ENCODE results near the gene RAN. TPM values are rescaled to one million over a fixed set of nuclear protein-coding genes. Genes with fewer than 3 reads are reported as not detected.

The RAN gene
- total RNA-seq, 1 experiment from 2014 or later = 1,467 TPM

DNA sequence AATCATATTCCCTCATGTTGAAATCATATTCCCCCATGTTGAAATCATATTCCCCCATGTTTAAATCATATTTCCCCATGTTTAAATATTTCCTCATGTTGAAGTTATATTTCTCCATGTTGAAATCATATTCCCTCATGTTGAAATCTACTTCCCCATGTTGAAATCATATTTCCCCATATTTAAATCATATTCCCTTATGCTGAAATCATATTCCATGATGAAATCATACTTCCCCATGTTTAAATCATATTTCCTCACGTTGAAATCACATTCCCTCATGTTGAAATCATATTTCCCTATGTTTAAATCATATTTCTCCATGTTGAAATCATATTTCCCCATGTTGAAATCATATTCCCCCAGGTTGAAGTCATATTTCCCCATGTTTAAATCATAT lies 47.2 kb downstream of the RAN start:
- BruUV-seq (replicated peaks) = no TSS peak
- ChIA-PET POLR2A (no interaction called here), CTCF (no interaction called here)
- Mint-ChIP-seq H3K4me3 (ENCODE audit: unreplicated experiment) (no peak overlapping the region), H3K9me3 (ENCODE audit: unreplicated experiment) (no peaks in the 10 kb centered on the region), H3K27ac (ENCODE audit: low read depth, unreplicated experiment) (no peak overlapping the region), H3K27me3 (ENCODE audit: insufficient read depth, unreplicated experiment) (peaks cover 34% of the 10 kb centered on the region), H3K4me1 (ENCODE audit: insufficient read depth, unreplicated experiment) (peaks cover 26% of the 10 kb centered on the region), H3K36me3 (ENCODE audit: insufficient read depth, unreplicated experiment) (peaks cover 5% of the 10 kb centered on the region)
- no peak for DNase-seq (ENCODE audit: unreplicated experiment)
- TF ChIP-seq, protein P1, sequence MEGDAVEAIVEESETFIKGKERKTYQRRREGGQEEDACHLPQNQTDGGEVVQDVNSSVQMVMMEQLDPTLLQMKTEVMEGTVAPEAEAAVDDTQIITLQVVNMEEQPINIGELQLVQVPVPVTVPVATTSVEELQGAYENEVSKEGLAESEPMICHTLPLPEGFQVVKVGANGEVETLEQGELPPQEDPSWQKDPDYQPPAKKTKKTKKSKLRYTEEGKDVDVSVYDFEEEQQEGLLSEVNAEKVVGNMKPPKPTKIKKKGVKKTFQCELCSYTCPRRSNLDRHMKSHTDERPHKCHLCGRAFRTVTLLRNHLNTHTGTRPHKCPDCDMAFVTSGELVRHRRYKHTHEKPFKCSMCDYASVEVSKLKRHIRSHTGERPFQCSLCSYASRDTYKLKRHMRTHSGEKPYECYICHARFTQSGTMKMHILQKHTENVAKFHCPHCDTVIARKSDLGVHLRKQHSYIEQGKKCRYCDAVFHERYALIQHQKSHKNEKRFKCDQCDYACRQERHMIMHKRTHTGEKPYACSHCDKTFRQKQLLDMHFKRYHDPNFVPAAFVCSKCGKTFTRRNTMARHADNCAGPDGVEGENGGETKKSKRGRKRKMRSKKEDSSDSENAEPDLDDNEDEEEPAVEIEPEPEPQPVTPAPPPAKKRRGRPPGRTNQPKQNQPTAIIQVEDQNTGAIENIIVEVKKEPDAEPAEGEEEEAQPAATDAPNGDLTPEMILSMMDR (IDR thresholded peaks at IDR 0.05; ENCODE audit: unreplicated experiment) = no peak
- intact Hi-C loops (cut with micrococcal nuclease) = loop anchor here (5.0 to 10.0 kb wide), 3 partner anchors 173 to 913 kb away; no protein-coding TSS in a partner anchor

DNA sequence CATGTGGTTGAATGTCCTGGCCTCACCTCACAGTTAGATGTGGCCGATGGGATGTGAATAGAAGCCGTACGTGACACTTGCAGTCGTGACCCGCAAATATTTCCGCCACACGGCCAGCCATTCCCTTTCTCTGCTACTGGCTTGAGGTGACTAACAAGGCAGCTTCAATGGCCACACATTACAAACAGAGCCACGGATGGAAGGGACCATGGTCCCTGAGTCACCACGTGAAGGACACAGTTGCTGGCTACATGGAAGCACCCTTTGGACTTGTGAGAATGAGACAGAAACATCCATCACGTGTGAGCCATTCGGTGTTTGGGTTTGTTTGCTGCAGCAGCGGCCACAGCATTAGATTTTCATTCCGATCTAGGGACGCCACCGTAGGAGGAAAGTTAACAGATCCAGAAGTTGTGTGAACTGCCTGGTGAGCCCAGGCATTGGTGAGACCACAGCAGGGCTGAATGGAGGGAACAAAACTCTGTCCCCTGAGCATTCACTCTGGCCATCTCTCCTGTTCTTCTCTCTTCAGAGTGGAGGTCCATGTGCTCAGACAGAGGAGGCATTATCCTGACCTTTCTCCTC lies 48.3 kb downstream of the RAN start:
- Mint-ChIP-seq H3K9me3 (ENCODE audit: unreplicated experiment) (no peaks in the 10 kb centered on the region), H3K4me1 (ENCODE audit: insufficient read depth, unreplicated experiment) (peaks cover 26% of the 10 kb centered on the region), H3K4me3 (ENCODE audit: unreplicated experiment) (peak overlapping the region; percentile 5), H3K27me3 (ENCODE audit: insufficient read depth, unreplicated experiment) (peaks cover 25% of the 10 kb centered on the region), H3K36me3 (ENCODE audit: insufficient read depth, unreplicated experiment) (peaks cover 5% of the 10 kb centered on the region), H3K27ac (ENCODE audit: low read depth, unreplicated experiment) (peak overlapping the region; percentile 67)
- intact Hi-C loops (cut with micrococcal nuclease) = no loop called here
- DNase-seq (ENCODE audit: unreplicated experiment) = no peak
- CTCF ChIA-PET = interaction anchor here (0.7 kb wide), 1 partner anchor 26 kb away, joined by 3 read pairs; no protein-coding TSS in a partner anchor
- BruUV-seq (replicated peaks) = no TSS peak
- TF ChIP-seq, protein P1 (IDR thresholded peaks at IDR 0.05; ENCODE audit: unreplicated experiment) = no peak
- POLR2A ChIA-PET = interaction anchor here (0.5 to 1.4 kb wide), 2 partner anchors 45 to 1780 kb away, joined by 3 to 4 read pairs; no protein-coding TSS in a partner anchor

DNA sequence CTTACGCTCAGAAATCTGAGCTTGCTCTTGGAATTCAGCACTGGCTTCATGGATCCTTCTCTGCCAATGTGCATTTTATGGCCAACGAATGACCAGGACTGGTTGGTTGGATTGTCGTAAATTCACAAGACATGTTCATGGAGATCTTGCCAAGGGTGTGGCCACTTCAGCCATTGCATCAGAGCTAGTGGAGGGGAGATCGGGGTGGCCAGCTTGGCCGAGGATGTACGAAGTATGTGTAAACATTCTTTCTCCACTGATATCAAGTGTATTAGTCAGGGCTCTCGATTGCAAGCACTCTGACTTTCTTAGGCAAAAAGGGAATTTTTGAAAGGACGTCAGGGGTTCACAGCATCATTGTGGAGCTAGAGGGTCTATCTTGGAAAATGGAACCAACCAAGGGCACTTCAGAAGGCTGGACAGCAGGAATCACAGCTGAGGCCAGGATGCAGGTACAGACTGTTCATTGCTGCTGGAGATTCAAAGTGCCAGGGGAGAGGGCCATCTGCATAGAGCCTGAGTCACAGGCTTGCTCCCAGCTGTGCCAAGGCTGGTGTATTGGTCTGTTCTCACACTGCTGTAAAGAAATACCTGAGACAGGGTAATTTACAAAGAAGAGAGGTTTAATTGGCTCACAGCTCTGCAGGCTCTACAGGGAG lies 49.0 kb downstream of the RAN start:
- peak overlapping the region; percentile 67 for H3K27ac Mint-ChIP-seq (ENCODE audit: low read depth, unreplicated experiment)
- no TSS peak for BruUV-seq (replicated peaks)
- TF ChIP-seq, protein P1 (IDR thresholded peaks at IDR 0.05; ENCODE audit: unreplicated experiment) = no peak

DNA sequence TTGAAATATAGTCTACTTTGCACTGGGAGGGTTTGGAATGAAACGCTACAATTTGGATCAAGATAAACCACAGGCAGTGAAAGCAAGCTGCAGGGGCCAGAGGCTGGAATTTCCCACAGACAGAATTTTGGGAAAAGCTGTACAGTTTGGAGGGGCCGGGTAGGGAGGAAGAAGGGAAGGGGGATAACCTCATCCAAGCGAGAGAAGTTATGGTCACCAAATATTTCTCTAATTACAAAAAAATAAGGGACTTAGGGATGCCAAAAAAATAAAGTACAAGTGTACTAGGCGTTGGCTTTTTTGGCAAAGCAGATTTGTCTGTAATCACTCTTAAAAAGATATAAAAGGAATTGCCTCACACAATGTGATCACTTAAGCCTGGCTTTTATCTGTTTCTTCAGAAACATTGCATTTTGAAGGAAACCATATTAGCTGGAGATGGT lies 50.7 kb downstream of the RAN start:
- no TSS peak for BruUV-seq (replicated peaks)
- peaks cover 5% of the 10 kb centered on the region for H3K36me3 Mint-ChIP-seq (ENCODE audit: insufficient read depth, unreplicated experiment)
- ChIA-PET POLR2A (interaction anchor here (0.7 kb wide), 1 partner anchor 57 kb away, joined by 3 read pairs; no protein-coding TSS in a partner anchor), CTCF (interaction anchor here (0.6 kb wide), 1 partner anchor 1066 kb away, joined by 3 read pairs; no protein-coding TSS in a partner anchor)
- H3K27me3 Mint-ChIP-seq (ENCODE audit: insufficient read depth, unreplicated experiment) = peaks cover 6% of the 10 kb centered on the region
- TF ChIP-seq, protein P1 (IDR thresholded peaks at IDR 0.05; ENCODE audit: unreplicated experiment) = no peak
- no peak overlapping the region for H3K4me3 Mint-ChIP-seq (ENCODE audit: unreplicated experiment)
- intact Hi-C loops (cut with micrococcal nuclease) = no loop called here
- DNase-seq (ENCODE audit: unreplicated experiment) = no peak
- H3K9me3 Mint-ChIP-seq (ENCODE audit: unreplicated experiment) = no peaks in the 10 kb centered on the region
- peaks cover 25% of the 10 kb centered on the region for H3K4me1 Mint-ChIP-seq (ENCODE audit: insufficient read depth, unreplicated experiment)
- H3K27ac Mint-ChIP-seq (ENCODE audit: low read depth, unreplicated experiment) = no peak overlapping the region

More for the DNA sequence above, 49.0 kb downstream of the RAN start:
- peaks cover 30% of the 10 kb centered on the region for H3K4me1 Mint-ChIP-seq (ENCODE audit: insufficient read depth, unreplicated experiment)
- peaks cover 22% of the 10 kb centered on the region for H3K27me3 Mint-ChIP-seq (ENCODE audit: insufficient read depth, unreplicated experiment)
- H3K4me3 Mint-ChIP-seq (ENCODE audit: unreplicated experiment) = peak overlapping the region; percentile 5
- H3K36me3 Mint-ChIP-seq (ENCODE audit: insufficient read depth, unreplicated experiment) = peaks cover 5% of the 10 kb centered on the region
- ChIA-PET CTCF (interaction anchor here (0.5 to 0.7 kb wide), 4 partner anchors 26 to 1680 kb away, joined by 3 read pairs; no protein-coding TSS in a partner anchor), POLR2A (interaction anchor here (0.5 to 1.4 kb wide), 4 partner anchors 35 to 1780 kb away, joined by 3 to 4 read pairs (median 4); no protein-coding TSS in a partner anchor)
- no peaks in the 10 kb centered on the region for H3K9me3 Mint-ChIP-seq (ENCODE audit: unreplicated experiment)
- intact Hi-C loops (cut with micrococcal nuclease) = no loop called here
- peak; percentile 52 for DNase-seq (ENCODE audit: unreplicated experiment)
